Measurements from ENCODE around the gene USP7. TPM values are rescaled to one million over a fixed set of nuclear protein-coding genes. Genes with fewer than 3 reads are reported as not detected.
"Not testable (repeated sequence)": the region's sequence is repeated elsewhere in the genome, so short reads cannot be mapped to it uniquely, and the experiment has no call there.

Gene USP7
- polyA plus RNA-seq, 1 donor (not counting 4 experiments of a cell fraction or from before 2014, with no cell fraction given): 63.4 TPM

GRCh38 chr16:8878523-8878911, 85.2 kb downstream of the USP7 start:
- peak overlapping the region; percentile 73 for H3K9ac ChIP-seq (ENCODE audit: control insufficient read depth, extremely low read depth, insufficient read depth, low read length)
- DNase-seq (ENCODE audit: low read depth, low spot score) (no peak), FAIRE-seq (peak; percentile 56)
- peak overlapping the region in 2 of 3 experiments; percentile 51 to 52 for H3K4me3 ChIP-seq (ENCODE audit: control insufficient read depth in 2 of 3, extremely low read depth in 1 of 3, insufficient read depth in 2 of 3, low read depth in 1 of 3, low read length in 3 of 3)
- peak overlapping the region; percentile 88 for H3K27ac ChIP-seq (ENCODE audit: control insufficient read depth, insufficient read depth, low read length)
- peak overlapping the region; percentile 75 for H2AFZ ChIP-seq (ENCODE audit: control insufficient read depth, low read length)
- no peaks in the 10 kb centered on the region for H3K9me1 ChIP-seq (ENCODE audit: control insufficient read depth, extremely low read depth, insufficient read depth, low read length)
- peak overlapping the region; percentile 76 for H3K4me2 ChIP-seq (ENCODE audit: control insufficient read depth, extremely low read depth, insufficient read depth, low read depth, low read length)
- peaks cover 20% of the 10 kb centered on the region for H3K4me1 ChIP-seq (ENCODE audit: control insufficient read depth, extremely low read depth, insufficient read depth, low read length)
- no peaks in the 10 kb centered on the region for H3K79me2 ChIP-seq (ENCODE audit: control insufficient read depth, insufficient read depth, low read length)
- H3K9me3 ChIP-seq (ENCODE audit: control insufficient read depth, low read depth, low read length): no peaks in the 10 kb centered on the region
- dilution Hi-C loops (cut with MboI; ENCODE audit: extremely low pct_ligation_motif_present, low sequenced_read_pairs): no loop called here
- no peaks in the 10 kb centered on the region for H4K20me1 ChIP-seq (ENCODE audit: control insufficient read depth, extremely low read depth, insufficient read depth, low read length)
- no peaks in the 10 kb centered on the region for H3K27me3 ChIP-seq (ENCODE audit: control insufficient read depth, extremely low read depth, insufficient read depth, low read length)
- H3K36me3 ChIP-seq (ENCODE audit: control insufficient read depth in 2 of 2, extremely low read depth in 1 of 2, insufficient read depth in 2 of 2, low read length in 2 of 2): no peaks in the 10 kb centered on the region
- TF ChIP-seq EZH2 (IDR thresholded peaks at IDR 0.05; ENCODE audit: low read length): no peak
- TF ChIP-seq, protein P1, sequence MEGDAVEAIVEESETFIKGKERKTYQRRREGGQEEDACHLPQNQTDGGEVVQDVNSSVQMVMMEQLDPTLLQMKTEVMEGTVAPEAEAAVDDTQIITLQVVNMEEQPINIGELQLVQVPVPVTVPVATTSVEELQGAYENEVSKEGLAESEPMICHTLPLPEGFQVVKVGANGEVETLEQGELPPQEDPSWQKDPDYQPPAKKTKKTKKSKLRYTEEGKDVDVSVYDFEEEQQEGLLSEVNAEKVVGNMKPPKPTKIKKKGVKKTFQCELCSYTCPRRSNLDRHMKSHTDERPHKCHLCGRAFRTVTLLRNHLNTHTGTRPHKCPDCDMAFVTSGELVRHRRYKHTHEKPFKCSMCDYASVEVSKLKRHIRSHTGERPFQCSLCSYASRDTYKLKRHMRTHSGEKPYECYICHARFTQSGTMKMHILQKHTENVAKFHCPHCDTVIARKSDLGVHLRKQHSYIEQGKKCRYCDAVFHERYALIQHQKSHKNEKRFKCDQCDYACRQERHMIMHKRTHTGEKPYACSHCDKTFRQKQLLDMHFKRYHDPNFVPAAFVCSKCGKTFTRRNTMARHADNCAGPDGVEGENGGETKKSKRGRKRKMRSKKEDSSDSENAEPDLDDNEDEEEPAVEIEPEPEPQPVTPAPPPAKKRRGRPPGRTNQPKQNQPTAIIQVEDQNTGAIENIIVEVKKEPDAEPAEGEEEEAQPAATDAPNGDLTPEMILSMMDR (optimal IDR thresholded peaks at IDR 0.05 in 1 of 3, IDR thresholded peaks at IDR 0.05 in 1 of 3, conservative IDR thresholded peaks at IDR 0.05 in 1 of 3; ENCODE audit: extremely low read depth in 1 of 3, insufficient read depth in 2 of 3, low read length in 3 of 3): no peak

DNA sequence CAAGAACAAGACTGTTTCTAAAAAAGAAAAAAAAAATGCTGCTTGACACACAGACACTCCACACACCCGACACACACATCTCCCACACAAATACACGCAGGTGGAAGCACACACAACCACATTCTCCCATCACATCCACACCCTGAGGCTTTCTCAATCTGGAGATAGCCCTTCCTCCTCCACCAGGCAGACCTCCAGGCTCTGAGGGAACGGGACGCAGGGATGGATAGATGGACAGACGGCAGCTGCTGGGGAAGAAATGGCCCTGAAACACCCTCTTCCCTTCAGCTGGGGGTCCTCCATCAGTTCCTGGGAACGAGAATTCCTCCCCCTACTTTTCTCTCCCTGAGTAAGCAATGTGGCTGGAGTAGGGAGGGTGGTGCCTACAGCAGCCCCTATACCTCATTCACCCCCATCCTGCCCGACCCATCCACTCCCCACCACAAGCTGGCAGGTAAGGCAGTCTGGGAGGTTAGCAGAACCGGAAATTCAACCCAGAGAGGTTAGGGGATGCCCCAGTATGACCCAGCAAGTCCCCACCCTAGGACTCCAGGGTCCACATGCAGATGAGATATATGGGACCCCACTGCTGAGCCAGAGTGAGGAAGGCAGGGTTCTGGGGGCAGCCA, 85.7 kb downstream of the USP7 start:
- peak overlapping the region; percentile 76 for H3K4me2 ChIP-seq (ENCODE audit: control insufficient read depth, extremely low read depth, insufficient read depth, low read depth, low read length)
- no peaks in the 10 kb centered on the region for H3K36me3 ChIP-seq (ENCODE audit: control insufficient read depth in 2 of 2, extremely low read depth in 1 of 2, insufficient read depth in 2 of 2, low read length in 2 of 2)
- no peaks in the 10 kb centered on the region for H3K27me3 ChIP-seq (ENCODE audit: control insufficient read depth, extremely low read depth, insufficient read depth, low read length)
- no peaks in the 10 kb centered on the region for H3K9me1 ChIP-seq (ENCODE audit: control insufficient read depth, extremely low read depth, insufficient read depth, low read length)
- DNase-seq (ENCODE audit: low read depth, low spot score) (no peak), FAIRE-seq (peak; percentile 55)
- no peaks in the 10 kb centered on the region for H4K20me1 ChIP-seq (ENCODE audit: control insufficient read depth, extremely low read depth, insufficient read depth, low read length)
- H3K4me1 ChIP-seq (ENCODE audit: control insufficient read depth, extremely low read depth, insufficient read depth, low read length): peaks cover 20% of the 10 kb centered on the region
- H3K9ac ChIP-seq (ENCODE audit: control insufficient read depth, extremely low read depth, insufficient read depth, low read length): peak overlapping the region; percentile 73
- H3K79me2 ChIP-seq (ENCODE audit: control insufficient read depth, insufficient read depth, low read length): no peaks in the 10 kb centered on the region
- TF ChIP-seq, protein P1 (optimal IDR thresholded peaks at IDR 0.05 in 1 of 3, IDR thresholded peaks at IDR 0.05 in 1 of 3, conservative IDR thresholded peaks at IDR 0.05 in 1 of 3; ENCODE audit: extremely low read depth in 1 of 3, insufficient read depth in 2 of 3, low read length in 3 of 3): no peak
- TF ChIP-seq EZH2 (IDR thresholded peaks at IDR 0.05; ENCODE audit: low read length): no peak
- peak overlapping the region in 1 of 3 experiments; percentile 25 for H3K4me3 ChIP-seq (ENCODE audit: control insufficient read depth in 2 of 3, extremely low read depth in 1 of 3, insufficient read depth in 2 of 3, low read depth in 1 of 3, low read length in 3 of 3)
- H2AFZ ChIP-seq (ENCODE audit: control insufficient read depth, low read length): peak overlapping the region; percentile 75
- dilution Hi-C loops (cut with MboI; ENCODE audit: extremely low pct_ligation_motif_present, low sequenced_read_pairs): no loop called here
- H3K27ac ChIP-seq (ENCODE audit: control insufficient read depth, insufficient read depth, low read length): peak overlapping the region; percentile 88
- no peaks in the 10 kb centered on the region for H3K9me3 ChIP-seq (ENCODE audit: control insufficient read depth, low read depth, low read length)

- H3K4me3 ChIP-seq (ENCODE audit: control insufficient read depth in 2 of 3, extremely low read depth in 1 of 3, insufficient read depth in 2 of 3, low read depth in 1 of 3, low read length in 3 of 3); H3K9me1 ChIP-seq (ENCODE audit: control insufficient read depth, extremely low read depth, insufficient read depth, low read length); H3K9ac ChIP-seq (ENCODE audit: control insufficient read depth, extremely low read depth, insufficient read depth, low read length); H3K9me3 ChIP-seq (ENCODE audit: control insufficient read depth, low read depth, low read length); DNase-seq (ENCODE audit: low read depth, low spot score); H3K36me3 ChIP-seq (ENCODE audit: control insufficient read depth in 2 of 2, extremely low read depth in 1 of 2, insufficient read depth in 2 of 2, low read length in 2 of 2); H4K20me1 ChIP-seq (ENCODE audit: control insufficient read depth, extremely low read depth, insufficient read depth, low read length); H3K4me2 ChIP-seq (ENCODE audit: control insufficient read depth, extremely low read depth, insufficient read depth, low read depth, low read length); H3K79me2 ChIP-seq (ENCODE audit: control insufficient read depth, insufficient read depth, low read length); H3K27me3 ChIP-seq (ENCODE audit: control insufficient read depth, extremely low read depth, insufficient read depth, low read length); H3K27ac ChIP-seq (ENCODE audit: control insufficient read depth, insufficient read depth, low read length); FAIRE-seq; H2AFZ ChIP-seq (ENCODE audit: control insufficient read depth, low read length); dilution Hi-C loops (cut with MboI; ENCODE audit: extremely low pct_ligation_motif_present, low sequenced_read_pairs): not testable (repeated sequence)
- H3K4me1 ChIP-seq (ENCODE audit: control insufficient read depth, extremely low read depth, insufficient read depth, low read length): peaks cover 24% of the 10 kb centered on the region
These were observed 88.4 kb downstream of the USP7 start for GRCh38 chr16:8875317-8875716.
